Stimulated activated naive CD4-positive, alpha-beta T cell (primary cell): Measurements from ENCODE around the gene PAMR1.

ENCODE experiments used
- DNase-seq, 6 experiments: peaks; one replicate each; lab custom pipeline; 2025; lab: John Stamatoyannopoulos, UW

The PAMR1 gene

GRCh38 chr11:35500744-35501143, 24.7 kb downstream of the PAMR1 start:
- DNase-seq = no peak

- DNase-seq = no peak
Measured at GRCh38 chr11:35496416-35496815, 29.0 kb downstream of the PAMR1 start.

GRCh38 chr11:35494957-35495490, 30.4 kb downstream of the PAMR1 start:
- DNase-seq = no peak

- no peak for DNase-seq
Measured at GRCh38 chr11:35491231-35491871, 34.1 kb downstream of the PAMR1 start.

- DNase-seq = no peak
Measured at GRCh38 chr11:35488117-35488516, 37.3 kb downstream of the PAMR1 start.

GRCh38 chr11:35487532-35488078, 37.8 kb downstream of the PAMR1 start:
- no peak for DNase-seq

- no peak for DNase-seq
Measured at GRCh38 chr11:35486934-35487333, 38.5 kb downstream of the PAMR1 start.

- DNase-seq = no peak
Measured at GRCh38 chr11:35486446-35486845, 39.0 kb downstream of the PAMR1 start.

GRCh38 chr11:35485656-35486322, 39.6 kb downstream of the PAMR1 start:
- DNase-seq = peak in 5 of 6 experiments; percentile 36 to 70 (median 51)

- DNase-seq = no peak
Measured at GRCh38 chr11:35484435-35484834, 41.0 kb downstream of the PAMR1 start.

GRCh38 chr11:35483131-35483820, 42.1 kb downstream of the PAMR1 start:
- DNase-seq = no peak

GRCh38 chr11:35479731-35480130, 45.7 kb downstream of the PAMR1 start:
- DNase-seq = no peak

GRCh38 chr11:35478471-35479091, 46.8 kb downstream of the PAMR1 start:
- DNase-seq = no peak

GRCh38 chr11:35477901-35478300, 47.5 kb downstream of the PAMR1 start:
- no peak for DNase-seq

GRCh38 chr11:35474688-35475087, 50.7 kb downstream of the PAMR1 start:
- DNase-seq = no peak

GRCh38 chr11:35473795-35474374, 51.5 kb downstream of the PAMR1 start:
- DNase-seq = no peak

- no peak for DNase-seq
Measured at GRCh38 chr11:35470616-35471015, 54.8 kb downstream of the PAMR1 start.

GRCh38 chr11:35466058-35466457, 59.4 kb downstream of the PAMR1 start:
- DNase-seq = no peak

GRCh38 chr11:35464308-35464707, 61.1 kb downstream of the PAMR1 start:
- no peak for DNase-seq

GRCh38 chr11:35463331-35463751, 62.1 kb downstream of the PAMR1 start:
- no peak for DNase-seq

GRCh38 chr11:35461917-35462538, 63.4 kb downstream of the PAMR1 start:
- DNase-seq = no peak
